ENCODE data around the gene GMEB2. TPM values are rescaled to one million over a fixed set of nuclear protein-coding genes. Genes with fewer than 3 reads are reported as not detected.

Gene GMEB2
- total RNA-seq, 1 donor from 2014 or later, result 17.4 TPM

DNA sequence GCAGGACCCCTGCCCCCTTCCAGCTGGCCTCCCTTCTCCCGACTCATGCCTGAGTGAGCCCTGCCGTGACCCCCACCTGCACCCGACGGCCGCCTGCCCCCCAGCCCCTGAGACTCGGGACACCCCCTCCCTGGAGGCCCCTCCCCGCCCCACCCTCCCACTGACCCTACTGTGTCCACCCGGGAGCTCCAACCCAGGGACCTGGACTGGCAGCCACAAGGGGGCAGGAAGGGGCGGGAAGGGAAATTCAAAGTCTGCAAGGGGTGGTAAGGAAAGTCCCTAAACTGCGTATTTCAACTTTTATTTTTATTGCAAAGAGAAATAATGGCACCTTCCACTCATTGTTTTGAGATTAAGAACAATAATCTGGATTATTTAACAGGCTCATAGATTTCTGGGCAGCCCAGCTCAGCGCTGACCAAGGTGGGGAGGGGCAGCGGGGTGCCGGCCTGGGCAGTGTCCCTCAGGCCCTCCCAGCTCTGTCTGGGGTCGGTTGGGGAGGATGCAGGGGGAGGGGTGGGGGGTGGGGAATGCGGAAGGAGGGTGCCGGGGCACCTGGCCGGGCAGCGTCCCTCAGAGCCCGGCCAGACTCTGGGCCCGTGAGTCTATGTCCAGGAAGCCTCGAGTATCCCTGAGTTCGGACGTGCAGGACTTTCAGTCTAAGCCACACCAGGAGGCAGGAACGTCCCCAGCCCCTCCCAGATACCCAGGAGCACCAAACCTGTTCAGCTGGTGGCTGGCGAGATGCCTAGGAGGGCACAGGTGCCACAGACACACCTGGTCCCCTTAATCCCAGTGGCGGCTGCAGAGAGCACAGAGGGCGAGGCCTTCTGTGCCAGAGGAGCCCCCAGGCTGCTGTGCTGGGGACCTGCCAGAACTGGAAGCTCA, 88.5 kb downstream of the GMEB2 start:
- intact Hi-C loops (cut with micrococcal nuclease), result loop anchor here (2.0 to 5.0 kb wide), 6 partner anchors 34 to 434 kb away; partner anchors contain the start of genes ARFRP1, HELZ2, UCKL1 and ZGPAT

Other genes starting within 250 kb of the GMEB2 start
- 0.05 and 0.11 TPM in 2 replicates for gene KCNQ2, start 154.4 kb downstream of the GMEB2 start, total RNA-seq
- 0.45 and 0.55 TPM in 2 replicates for gene EEF1A2, start 128.0 kb downstream of the GMEB2 start, total RNA-seq
- 159 and 167 TPM in 2 replicates for gene PPDPF, start 106.3 kb downstream of the GMEB2 start, total RNA-seq
- gene PTK6, start 89.7 kb downstream of the GMEB2 start, total RNA-seq, result 1.1 and 1.2 TPM in 2 replicates
- not detected in 2 replicates for gene SRMS, start 79.4 kb downstream of the GMEB2 start, total RNA-seq
- gene FNDC11, start 72.9 kb downstream of the GMEB2 start, total RNA-seq, result 0.64 and 0.66 TPM in 2 replicates
- 46.4 and 47.7 TPM in 2 replicates for gene HELZ2, start 52.9 kb downstream of the GMEB2 start, total RNA-seq
- 25.9 and 27.3 TPM in 2 replicates for gene STMN3, start 26.3 kb upstream of the GMEB2 start, total RNA-seq
- gene RTEL1, start 31.2 kb upstream of the GMEB2 start, total RNA-seq, result 49.5 and 52.4 TPM in 2 replicates
- not detected in 2 replicates for gene TNFRSF6B, start 69.6 kb upstream of the GMEB2 start, total RNA-seq
- gene ARFRP1, start 80.9 kb upstream of the GMEB2 start, total RNA-seq, result 63.3 and 66.8 TPM in 2 replicates
- 41.6 and 44.2 TPM in 2 replicates for gene ZGPAT, start 80.9 kb upstream of the GMEB2 start, total RNA-seq
- gene LIME1, start 109.6 kb upstream of the GMEB2 start, total RNA-seq, result 185 and 193 TPM in 2 replicates
- 102 and 113 TPM in 2 replicates for gene SLC2A4RG, start 112.7 kb upstream of the GMEB2 start, total RNA-seq
- 0.16 and 0.32 TPM in 2 replicates for gene ZBTB46, start 204.2 kb upstream of the GMEB2 start, total RNA-seq
- not detected in 2 replicates for gene ABHD16B, start 234.4 kb upstream of the GMEB2 start, total RNA-seq
- gene TPD52L2, start 238.2 kb upstream of the GMEB2 start, total RNA-seq, result 46.4 and 48.3 TPM in 2 replicates

Measured in T-helper 2 cell treated with Interferon-gamma antibody and Interleukin-4, amounts not matched to agents 100 ng/mL and 5 ng/mL, for 36 hours (primary cell).